ENCODE results near the gene NTM.

- TF ChIP-seq CTCF (IDR thresholded peaks at IDR 0.05; ENCODE audit: poor library complexity, severe bottlenecking) (no peak), POLR2AphosphoS5 (IDR thresholded peaks at IDR 0.05) (no peak), REST (IDR thresholded peaks at IDR 0.05; ENCODE audit: borderline replicate concordance) (no peak), RAD21 (conservative IDR thresholded peaks at IDR 0.05) (no peak), EZH2 (IDR thresholded peaks at IDR 0.05; ENCODE audit: borderline replicate concordance, insufficient read depth, low read length, poor library complexity, severe bottlenecking) (no peak)
Observed at GRCh38 chr11:131750152-131750551, 379.7 kb downstream of the NTM start.

Data from neural cell (in vitro differentiated cells).